ENCODE results near the gene SLC12A7. TPM values are rescaled to one million over a fixed set of nuclear protein-coding genes. Genes with fewer than 3 reads are reported as not detected.

The SLC12A7 gene
- total RNA-seq, 2 donors from 2014 or later, result 17.6 to 28.2 TPM

- Mint-ChIP-seq H3K4me3 (no peak overlapping the region), H3K27ac (no peak overlapping the region), H3K4me1 (no peaks in the 10 kb centered on the region), H3K27me3 (no peaks in the 10 kb centered on the region), H3K9me3 (no peaks in the 10 kb centered on the region), H3K36me3 (ENCODE audit: low read depth) (peaks cover 8% of the 10 kb centered on the region)
- no peak for ATAC-seq (replicated peaks)
These were observed 52.0 kb downstream of the SLC12A7 start for GRCh38 chr5:1059884-1060263.

GRCh38 chr5:1058988-1059883 is 52.6 kb downstream of the SLC12A7 start:
- no peak overlapping the region for H3K4me3 Mint-ChIP-seq
- no peak for ATAC-seq (replicated peaks)
- no peak overlapping the region for H3K27ac Mint-ChIP-seq
- no peaks in the 10 kb centered on the region for H3K4me1 Mint-ChIP-seq
- H3K36me3 Mint-ChIP-seq (ENCODE audit: low read depth), result peaks cover 8% of the 10 kb centered on the region
- no peaks in the 10 kb centered on the region for H3K9me3 Mint-ChIP-seq
- no peaks in the 10 kb centered on the region for H3K27me3 Mint-ChIP-seq

GRCh38 chr5:1058083-1058945 is 53.5 kb downstream of the SLC12A7 start:
- no peak overlapping the region for H3K4me3 Mint-ChIP-seq
- peaks cover 8% of the 10 kb centered on the region for H3K36me3 Mint-ChIP-seq (ENCODE audit: low read depth)
- H3K4me1 Mint-ChIP-seq, result no peaks in the 10 kb centered on the region
- H3K27ac Mint-ChIP-seq, result no peak overlapping the region
- ATAC-seq (replicated peaks), result no peak
- H3K27me3 Mint-ChIP-seq, result no peaks in the 10 kb centered on the region
- no peaks in the 10 kb centered on the region for H3K9me3 Mint-ChIP-seq

- Mint-ChIP-seq H3K4me1 (no peaks in the 10 kb centered on the region), H3K36me3 (ENCODE audit: low read depth) (peaks cover 8% of the 10 kb centered on the region), H3K27me3 (no peaks in the 10 kb centered on the region), H3K27ac (no peak overlapping the region), H3K4me3 (no peak overlapping the region), H3K9me3 (no peaks in the 10 kb centered on the region)
- no peak for ATAC-seq (replicated peaks)
These were observed 54.3 kb downstream of the SLC12A7 start for GRCh38 chr5:1057485-1058082.

- no peaks in the 10 kb centered on the region for H3K27me3 Mint-ChIP-seq
- H3K4me3 Mint-ChIP-seq, result no peak overlapping the region
- H3K27ac Mint-ChIP-seq, result no peak overlapping the region
- ATAC-seq (replicated peaks), result no peak
- H3K9me3 Mint-ChIP-seq, result no peaks in the 10 kb centered on the region
- H3K36me3 Mint-ChIP-seq (ENCODE audit: low read depth), result peaks cover 15% of the 10 kb centered on the region
- H3K4me1 Mint-ChIP-seq, result no peaks in the 10 kb centered on the region
These were observed 55.0 kb downstream of the SLC12A7 start for GRCh38 chr5:1056611-1057484.

- no peak for ATAC-seq (replicated peaks)
- peaks cover 15% of the 10 kb centered on the region for H3K36me3 Mint-ChIP-seq (ENCODE audit: low read depth)
- H3K4me3 Mint-ChIP-seq, result no peak overlapping the region
- H3K9me3 Mint-ChIP-seq, result no peaks in the 10 kb centered on the region
- H3K4me1 Mint-ChIP-seq, result no peaks in the 10 kb centered on the region
- no peak overlapping the region for H3K27ac Mint-ChIP-seq
- H3K27me3 Mint-ChIP-seq, result no peaks in the 10 kb centered on the region
These were observed 55.8 kb downstream of the SLC12A7 start for GRCh38 chr5:1055896-1056610.

GRCh38 chr5:1054799-1055775 is 56.8 kb downstream of the SLC12A7 start:
- ATAC-seq (replicated peaks), result no peak
- H3K27me3 Mint-ChIP-seq, result no peaks in the 10 kb centered on the region
- H3K27ac Mint-ChIP-seq, result no peak overlapping the region
- no peaks in the 10 kb centered on the region for H3K4me1 Mint-ChIP-seq
- H3K9me3 Mint-ChIP-seq, result no peaks in the 10 kb centered on the region
- H3K36me3 Mint-ChIP-seq (ENCODE audit: low read depth), result peaks cover 15% of the 10 kb centered on the region
- H3K4me3 Mint-ChIP-seq, result no peak overlapping the region

- Mint-ChIP-seq H3K36me3 (ENCODE audit: low read depth) (peaks cover 15% of the 10 kb centered on the region), H3K4me1 (no peaks in the 10 kb centered on the region), H3K9me3 (no peaks in the 10 kb centered on the region), H3K4me3 (no peak overlapping the region), H3K27ac (no peak overlapping the region), H3K27me3 (no peaks in the 10 kb centered on the region)
- no peak for ATAC-seq (replicated peaks)
These were observed 57.7 kb downstream of the SLC12A7 start for GRCh38 chr5:1054018-1054798.

GRCh38 chr5:1053391-1054017 is 58.4 kb downstream of the SLC12A7 start:
- Mint-ChIP-seq H3K9me3 (peaks cover under 1% of the 10 kb centered on the region), H3K4me3 (no peak overlapping the region), H3K27me3 (no peaks in the 10 kb centered on the region), H3K36me3 (ENCODE audit: low read depth) (peaks cover 15% of the 10 kb centered on the region), H3K4me1 (peaks cover under 1% of the 10 kb centered on the region), H3K27ac (no peak overlapping the region)
- ATAC-seq (replicated peaks), result no peak

GRCh38 chr5:1052641-1053390 is 59.0 kb downstream of the SLC12A7 start:
- Mint-ChIP-seq H3K4me1 (peaks cover 8% of the 10 kb centered on the region), H3K27me3 (no peaks in the 10 kb centered on the region), H3K36me3 (ENCODE audit: low read depth) (peaks cover 15% of the 10 kb centered on the region), H3K4me3 (no peak overlapping the region), H3K27ac (no peak overlapping the region), H3K9me3 (peaks cover 8% of the 10 kb centered on the region)
- no peak for ATAC-seq (replicated peaks)

- Mint-ChIP-seq H3K4me3 (no peak overlapping the region), H3K9me3 (peaks cover 15% of the 10 kb centered on the region), H3K36me3 (ENCODE audit: low read depth) (peaks cover 15% of the 10 kb centered on the region), H3K27me3 (no peaks in the 10 kb centered on the region), H3K27ac (no peak overlapping the region), H3K4me1 (peaks cover 15% of the 10 kb centered on the region)
- no peak for ATAC-seq (replicated peaks)
These were observed 59.8 kb downstream of the SLC12A7 start for GRCh38 chr5:1052076-1052475.
